Thyroid gland (tissue), 4 donors: Measurements from ENCODE around the gene RAI14. TPM values are rescaled to one million over a fixed set of nuclear protein-coding genes. Genes with fewer than 3 reads are reported as not detected.

ENCODE experiments used
- DNase-seq, 2 donors: peaks; one replicate each; pipeline ENCODE4 v3.0.0-alpha.2; 2019
- H3K27ac ChIP-seq, 3 donors: fragments of 200-600 bp; sonication (generic); 1 replicate in 2 of 3; 2 replicates in 1 of 3; pipeline ENCODE4 v1.5.1; 2016 to 2019; ENCODE audit warnings: mild to moderate bottlenecking in 1 of 3, moderate library complexity in 1 of 3
- H3K27me3 ChIP-seq: fragments of 200-600 bp; sonication (generic); one replicate; pipeline ENCODE4 v1.5.1; 2019
- H3K36me3 ChIP-seq, 2 donors: fragments of 200-600 bp; sonication (generic); one replicate each; pipeline ENCODE4 v1.5.1; 2016 to 2019
- H3K4me1 ChIP-seq, 2 donors: fragments of 200-600 bp; sonication (generic); one replicate each; pipeline ENCODE4 v1.5.1; 2017 to 2019
- H3K4me3 ChIP-seq, 3 donors: fragments of 200-600 bp; sonication (generic); replicated peaks in 1 of 3; 1 replicate in 2 of 3; 2 replicates in 1 of 3; pipeline ENCODE4 v1.5.1; 2016; ENCODE audit warnings: mild to moderate bottlenecking in 1 of 3
- H3K9me3 ChIP-seq: fragments of 200-600 bp; sonication (generic); one replicate; pipeline ENCODE4 v1.5.1; 2017
- CTCF ChIP-seq, 6 experiments: fragments of 200-600 bp in 3 of 6; fragments of 450-650 bp in 3 of 6; sonication (generic) in 3 of 6; IDR thresholded peaks; one replicate each; pipeline ENCODE4 v1.5.1; 2016 to 2019; ENCODE audit warnings: antibody characterized with exemption in 6 of 6, mild to moderate bottlenecking in 2 of 6, inconsistent platforms in 1 of 6, moderate library complexity in 1 of 6
- POLR2A ChIP-seq, 2 donors: fragments of 450-650 bp; IDR thresholded peaks; one replicate each; pipeline ENCODE4 v1.6.1; 2017; ENCODE audit warnings: antibody characterized with exemption in 2 of 2, mild to moderate bottlenecking in 2 of 2, moderate library complexity in 1 of 2
- WGBS, 2 donors: methylation state at CpG; one replicate each; pipeline ENCODE4 v1.1.5; 2017; 5-methylcytosine and 5-hydroxymethylcytosine counted together
- intact Hi-C: fragments of 100-400 bp; cut with DNase I; formaldehyde crosslinking; loops from one replicate; pipeline ENCODE4 v1.15.1; 2023
- total RNA-seq, 4 donors: library from RNA; depleted of rRNA; stranded (reverse); fragments of >200 nt; gene quantifications; one replicate each; pipeline ENCODE4 v1.2.3, GENCODE V29; 2016

Gene RAI14
- total RNA-seq, 4 donors from 2014 or later, result 16.9 to 23.5 (median 20.8) TPM

GRCh38 chr5:34621277-34622097 is 34.6 kb upstream of the RAI14 start:
- Histone ChIP-seq H3K9me3 (no peaks in the 10 kb centered on the region), H3K36me3 (no peaks in the 10 kb centered on the region), H3K4me3 (no peak overlapping the region), H3K4me1 (no peaks in the 10 kb centered on the region), H3K27me3 (no peaks in the 10 kb centered on the region), H3K27ac (no peak overlapping the region)
- WGBS, 2 donors, result 57 to 74% methylated on average over 5 of the region's 5 CpGs
- TF ChIP-seq CTCF (IDR thresholded peaks at IDR 0.05), result no peak
- no peak for TF ChIP-seq POLR2A (IDR thresholded peaks at IDR 0.05)
- intact Hi-C loops, result no loop called here
- DNase-seq, result no peak

GRCh38 chr5:34622098-34622400 is 34.1 kb upstream of the RAI14 start:
- 61 to 66% methylated on average over 1 of the region's 1 CpG for WGBS, 2 donors
- Histone ChIP-seq H3K4me3 (no peak overlapping the region), H3K27me3 (no peaks in the 10 kb centered on the region), H3K9me3 (no peaks in the 10 kb centered on the region), H3K27ac (no peak overlapping the region), H3K36me3 (no peaks in the 10 kb centered on the region), H3K4me1 (no peaks in the 10 kb centered on the region)
- TF ChIP-seq CTCF (IDR thresholded peaks at IDR 0.05) (no peak), POLR2A (IDR thresholded peaks at IDR 0.05) (no peak)
- DNase-seq, result no peak
- intact Hi-C loops, result no loop called here

GRCh38 chr5:34624691-34625090 is 31.4 kb upstream of the RAI14 start:
- H3K4me3 ChIP-seq, result no peak overlapping the region
- DNase-seq, result no peak
- intact Hi-C loops, result no loop called here
- H3K36me3 ChIP-seq, result no peaks in the 10 kb centered on the region
- H3K27me3 ChIP-seq, result no peaks in the 10 kb centered on the region
- no peak for TF ChIP-seq POLR2A (IDR thresholded peaks at IDR 0.05)
- no peak for TF ChIP-seq CTCF (IDR thresholded peaks at IDR 0.05)
- 90 to 92% methylated on average over 3 of the region's 3 CpGs for WGBS, 2 donors
- no peaks in the 10 kb centered on the region for H3K4me1 ChIP-seq
- H3K9me3 ChIP-seq, result no peaks in the 10 kb centered on the region
- no peak overlapping the region for H3K27ac ChIP-seq

- no peak for TF ChIP-seq POLR2A (IDR thresholded peaks at IDR 0.05)
- no peak for TF ChIP-seq CTCF (IDR thresholded peaks at IDR 0.05)
- WGBS, 2 donors, result 84 to 97% methylated on average over 1 of the region's 1 CpG
- Histone ChIP-seq H3K9me3 (no peaks in the 10 kb centered on the region), H3K36me3 (no peaks in the 10 kb centered on the region), H3K27me3 (no peaks in the 10 kb centered on the region), H3K4me3 (no peak overlapping the region), H3K4me1 (no peaks in the 10 kb centered on the region), H3K27ac (no peak overlapping the region)
- intact Hi-C loops, result no loop called here
- no peak for DNase-seq
Measured at GRCh38 chr5:34625246-34625645, 30.9 kb upstream of the RAI14 start.

GRCh38 chr5:34626036-34626435 is 30.1 kb upstream of the RAI14 start:
- no peaks in the 10 kb centered on the region for H3K4me1 ChIP-seq
- H3K4me3 ChIP-seq, result no peak overlapping the region
- no peak overlapping the region for H3K27ac ChIP-seq
- DNase-seq, result no peak
- H3K9me3 ChIP-seq, result no peaks in the 10 kb centered on the region
- H3K27me3 ChIP-seq, result no peaks in the 10 kb centered on the region
- 69 to 78% methylated on average over 6 of the region's 6 CpGs for WGBS, 2 donors
- intact Hi-C loops, result no loop called here
- no peaks in the 10 kb centered on the region for H3K36me3 ChIP-seq
- TF ChIP-seq CTCF (IDR thresholded peaks at IDR 0.05), result no peak
- no peak for TF ChIP-seq POLR2A (IDR thresholded peaks at IDR 0.05)
